Endothelial cell of umbilical vein (primary cell): Measurements from ENCODE around the gene DCLK3. TPM values are rescaled to one million over a fixed set of nuclear protein-coding genes. Genes with fewer than 3 reads are reported as not detected.

Experiments
- BruUV-seq: library from RNA; stranded (reverse); fragments of 400-500 nt; replicated peaks from 2 replicates; lab custom pipeline; 2021; lab: Mats Ljungman, UMichigan
- CTCF ChIA-PET: fragments of 300-600, 350-600 bp; sonication (Branson Sonifier 250); formaldehyde crosslinking; loops from one replicate; lab custom pipeline; 2021; ENCODE audit warnings: antibody characterized with exemption, inconsistent platforms; lab: Charles Lee
- POLR2A ChIA-PET: fragments of 300-600, 350-600 bp; sonication (Branson Sonifier 250); formaldehyde crosslinking; loops from one replicate; lab custom pipeline; 2021; ENCODE audit warnings: antibody characterized with exemption, inconsistent platforms; lab: Charles Lee
- DNase-seq: peaks from one replicate; pipeline ENCODE4 v3.0.0-alpha.2; 2011; ENCODE audit warnings: low read depth, low spot score
- FAIRE-seq: peaks from 2 replicates; lab custom pipeline; 2011; peaks lifted over from hg19 to GRCh38; lab: Jason Lieb, UNC
- H2AFZ ChIP-seq: 2 replicates; pipeline ENCODE4 v1.6.0; 2012; ENCODE audit warnings: low read depth, low read length, control low read depth, inconsistent platforms
- H3K27ac ChIP-seq: 2 replicates; pipeline ENCODE4 v1.5.1; 2011; ENCODE audit warnings: low read depth, mild to moderate bottlenecking, control low read depth, low read length, moderate library complexity; ENCODE audit not compliant: insufficient read depth
- H3K27me3 ChIP-seq, 2 experiments: 2 replicates each; pipeline versions ENCODE4 v1.6.0 to v1.6.1; 2011; ENCODE audit warnings: low read length in 2 of 2, mixed read lengths in 1 of 2; ENCODE audit not compliant: control insufficient read depth in 2 of 2, insufficient read depth in 2 of 2
- H3K36me3 ChIP-seq, 2 experiments: 2 replicates in 1 of 2; 3 replicates in 1 of 2; pipeline ENCODE4 v1.5.1; 2011; ENCODE audit warnings: low read length in 2 of 2, mild to moderate bottlenecking in 1 of 2, moderate library complexity in 1 of 2; ENCODE audit not compliant: control insufficient read depth in 2 of 2, insufficient read depth in 2 of 2; ENCODE audit errors: extremely low read depth in 1 of 2
- H3K4me1 ChIP-seq: 3 replicates; pipeline ENCODE4 v1.5.1; 2011; ENCODE audit warnings: mild to moderate bottlenecking, low read length; ENCODE audit not compliant: control insufficient read depth, insufficient read depth; ENCODE audit errors: extremely low read depth
- H3K4me2 ChIP-seq: 2 replicates; pipeline ENCODE4 v1.6.1; 2011; ENCODE audit warnings: low read length, control low read depth, mixed read lengths; ENCODE audit not compliant: insufficient read depth
- H3K4me3 ChIP-seq, 3 experiments: fragments of 200-600 bp in 1 of 3; sonication (generic), shearing (Covaris generic) in 1 of 3; replicated peaks in 1 of 3; 2 replicates each; pipeline ENCODE4 v1.5.1; 2011 to 2016; ENCODE audit warnings: control low read depth in 3 of 3, low read length in 3 of 3, mild to moderate bottlenecking in 2 of 3, inconsistent platforms in 1 of 3, low read depth in 1 of 3, moderate library complexity in 1 of 3; ENCODE audit not compliant: insufficient read depth in 1 of 3
- H3K79me2 ChIP-seq: 2 replicates; pipeline ENCODE4 v1.6.0; 2012; ENCODE audit warnings: low read length, inconsistent platforms; ENCODE audit not compliant: control insufficient read depth, insufficient read depth
- H3K9ac ChIP-seq: replicated peaks from 2 replicates; pipeline ENCODE3; 2011; ENCODE audit warnings: low read length, control low read depth; ENCODE audit not compliant: insufficient read depth; ENCODE audit errors: extremely low read depth
- H3K9me1 ChIP-seq: replicated peaks from 3 replicates; pipeline ENCODE4 v1.6.0; 2011; ENCODE audit warnings: mild to moderate bottlenecking, low read length; ENCODE audit not compliant: control insufficient read depth, insufficient read depth; ENCODE audit errors: extremely low read depth
- H3K9me3 ChIP-seq: replicated peaks from 2 replicates; pipeline ENCODE4 v1.5.1; 2012; ENCODE audit warnings: low read length, inconsistent platforms; ENCODE audit not compliant: control insufficient read depth, insufficient read depth
- H4K20me1 ChIP-seq: replicated peaks from 2 replicates; pipeline ENCODE3; 2011; ENCODE audit warnings: mild to moderate bottlenecking, low read length; ENCODE audit not compliant: control insufficient read depth, insufficient read depth; ENCODE audit errors: extremely low read depth
- EZH2 ChIP-seq: IDR thresholded peaks from 2 replicates; pipeline ENCODE4 v1.6.1; 2012; ENCODE audit warnings: borderline replicate concordance, low read depth, mild to moderate bottlenecking, moderate library complexity, low read length, inconsistent platforms; ENCODE audit not compliant: severe bottlenecking
- FOS ChIP-seq: IDR thresholded peaks from 2 replicates; pipeline ENCODE4 v1.6.1; 2011; ENCODE audit warnings: mild to moderate bottlenecking, low read length, moderate library complexity, borderline replicate concordance; ENCODE audit not compliant: insufficient read depth
- GATA2 ChIP-seq: IDR thresholded peaks from 2 replicates; pipeline ENCODE4 v1.7.0; 2011; ENCODE audit warnings: low read depth, mild to moderate bottlenecking, moderate library complexity, mixed read lengths, low read length; ENCODE audit not compliant: insufficient read length, insufficient read depth
- JUN ChIP-seq: IDR thresholded peaks from 2 replicates; pipeline ENCODE4 v1.6.1; 2011; ENCODE audit warnings: borderline replicate concordance, low read depth; ENCODE audit not compliant: insufficient read length, insufficient read depth
- MYC ChIP-seq: IDR thresholded peaks from one replicate; pipeline ENCODE4 v1.6.1; 2011; ENCODE audit warnings: mild to moderate bottlenecking, low read depth, low read length
- POLR2A ChIP-seq: IDR thresholded peaks from 2 replicates; pipeline ENCODE4 v1.6.1; 2012; ENCODE audit warnings: low read depth, mild to moderate bottlenecking, control low read depth, low read length
- POLR2AphosphoS5 ChIP-seq: IDR thresholded peaks from 2 replicates; pipeline ENCODE4 v1.6.1; 2012; ENCODE audit warnings: low read depth, mild to moderate bottlenecking, control low read depth, low read length, moderate library complexity; ENCODE audit not compliant: insufficient read depth
- dilution Hi-C: fragments of 300-500 bp; cut with MboI; formaldehyde crosslinking; loops from one replicate; pipeline ENCODE4 v1.15.0; 2019; ENCODE audit warnings: low sequenced_read_pairs; ENCODE audit not compliant: extremely low pct_ligation_motif_present
- intact Hi-C: fragments of 100-400 bp; cut with micrococcal nuclease; formaldehyde crosslinking; loops from one replicate; pipeline ENCODE4 v1.10.0; 2022
- polyA plus RNA-seq, 4 experiments: library from polyadenylated mRNA; depleted of rRNA in 3 of 4; stranded (reverse) in 3 of 4; unstranded in 1 of 4; fragments of >200 nt; gene quantifications; 2 replicates each; pipeline versions ENCODE4 v1.2.1 to v1.2.3, GENCODE V29; 2011 to 2012; ENCODE audit warnings: missing spikeins in 1 of 4
- total RNA-seq: library from RNA; stranded (reverse); gene quantifications from 2 replicates; pipeline ENCODE4 v1.2.3, GENCODE V29; 2021
- TF ChIP-seq, protein P1 (sequence below), 2 donors: IDR thresholded peaks; 1 replicate in 1 of 2; 2 replicates in 1 of 2; pipeline ENCODE4 v1.5.1; 2011; ENCODE audit warnings: low read length in 2 of 2, mild to moderate bottlenecking in 2 of 2, moderate library complexity in 2 of 2, control low read depth in 1 of 2, inconsistent platforms in 1 of 2, low read depth in 1 of 2; ENCODE audit not compliant: insufficient read depth in 1 of 2; ENCODE audit errors: extremely low read depth in 1 of 2
- TF ChIP-seq, protein P2 (sequence below): IDR thresholded peaks from 2 replicates; pipeline ENCODE4 v1.6.1; 2011; ENCODE audit not compliant: insufficient read depth, insufficient read length

Gene DCLK3
- total and polyA plus RNA-seq, 2 donors (not counting 3 experiments of a cell fraction or from before 2014, with no cell fraction given): not detected

DNA sequence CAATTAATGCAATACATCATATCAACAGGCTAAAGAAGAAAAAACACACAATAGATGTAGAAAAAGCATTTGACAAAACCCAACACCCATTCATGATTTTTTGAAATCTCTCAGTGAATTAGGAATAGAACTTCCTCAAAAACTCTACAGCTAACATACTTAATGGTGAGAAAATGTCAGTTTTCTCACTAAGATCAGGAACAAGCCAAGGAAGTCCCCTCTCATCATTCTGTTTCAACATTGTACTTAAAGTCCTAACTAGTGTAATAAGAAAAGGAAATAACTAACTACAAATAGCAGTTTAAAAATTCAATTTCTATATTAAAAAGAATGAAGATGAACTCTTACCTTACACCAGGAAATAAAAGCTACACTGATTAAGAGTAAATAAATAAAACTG, 77.8 kb downstream of the DCLK3 start:
- no peak overlapping the region for H3K27ac ChIP-seq
- H3K4me3 ChIP-seq: no peak overlapping the region
- no peaks in the 10 kb centered on the region for H4K20me1 ChIP-seq
- H3K9me1 ChIP-seq: no peaks in the 10 kb centered on the region
- no peak overlapping the region for H3K9ac ChIP-seq
- TF ChIP-seq MYC: no peak
- TF ChIP-seq FOS: no peak
- TF ChIP-seq, protein P1, sequence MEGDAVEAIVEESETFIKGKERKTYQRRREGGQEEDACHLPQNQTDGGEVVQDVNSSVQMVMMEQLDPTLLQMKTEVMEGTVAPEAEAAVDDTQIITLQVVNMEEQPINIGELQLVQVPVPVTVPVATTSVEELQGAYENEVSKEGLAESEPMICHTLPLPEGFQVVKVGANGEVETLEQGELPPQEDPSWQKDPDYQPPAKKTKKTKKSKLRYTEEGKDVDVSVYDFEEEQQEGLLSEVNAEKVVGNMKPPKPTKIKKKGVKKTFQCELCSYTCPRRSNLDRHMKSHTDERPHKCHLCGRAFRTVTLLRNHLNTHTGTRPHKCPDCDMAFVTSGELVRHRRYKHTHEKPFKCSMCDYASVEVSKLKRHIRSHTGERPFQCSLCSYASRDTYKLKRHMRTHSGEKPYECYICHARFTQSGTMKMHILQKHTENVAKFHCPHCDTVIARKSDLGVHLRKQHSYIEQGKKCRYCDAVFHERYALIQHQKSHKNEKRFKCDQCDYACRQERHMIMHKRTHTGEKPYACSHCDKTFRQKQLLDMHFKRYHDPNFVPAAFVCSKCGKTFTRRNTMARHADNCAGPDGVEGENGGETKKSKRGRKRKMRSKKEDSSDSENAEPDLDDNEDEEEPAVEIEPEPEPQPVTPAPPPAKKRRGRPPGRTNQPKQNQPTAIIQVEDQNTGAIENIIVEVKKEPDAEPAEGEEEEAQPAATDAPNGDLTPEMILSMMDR (IDR thresholded peaks at IDR 0.05; ENCODE audit: extremely low read depth in 1 of 2, insufficient read depth in 1 of 2, low read depth in 1 of 2, low read length in 2 of 2): no peak
- TF ChIP-seq POLR2A: no peak
- TF ChIP-seq EZH2: no peak
- TF ChIP-seq JUN: no peak
- TF ChIP-seq, protein P2, sequence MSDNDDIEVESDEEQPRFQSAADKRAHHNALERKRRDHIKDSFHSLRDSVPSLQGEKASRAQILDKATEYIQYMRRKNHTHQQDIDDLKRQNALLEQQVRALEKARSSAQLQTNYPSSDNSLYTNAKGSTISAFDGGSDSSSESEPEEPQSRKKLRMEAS: no peak
- TF ChIP-seq POLR2AphosphoS5: no peak
- no peak for TF ChIP-seq GATA2
- H3K9me3 ChIP-seq: no peaks in the 10 kb centered on the region
- H3K4me2 ChIP-seq: no peak overlapping the region
- ChIA-PET POLR2A (no interaction called here), CTCF (no interaction called here)
- no peaks in the 10 kb centered on the region for H3K27me3 ChIP-seq
- H3K36me3 ChIP-seq: no peaks in the 10 kb centered on the region
- dilution Hi-C loops (no loop called here), intact Hi-C loops (no loop called here)
- DNase-seq (no peak), FAIRE-seq (no peak)
- no peak overlapping the region for H2AFZ ChIP-seq
- BruUV-seq: no TSS peak
- no peaks in the 10 kb centered on the region for H3K4me1 ChIP-seq
- no peaks in the 10 kb centered on the region for H3K79me2 ChIP-seq
